Measurements from ENCODE around the gene PTPRE.

The PTPRE gene

GRCh38 chr10:127906548-127907377 is at the start of gene PTPRE:
PTPRE (plus strand) TSS chr10:127907103; CDS start chr10:128040882, 133,779 bp downstream.
- TF ChIP-seq, protein P1, sequence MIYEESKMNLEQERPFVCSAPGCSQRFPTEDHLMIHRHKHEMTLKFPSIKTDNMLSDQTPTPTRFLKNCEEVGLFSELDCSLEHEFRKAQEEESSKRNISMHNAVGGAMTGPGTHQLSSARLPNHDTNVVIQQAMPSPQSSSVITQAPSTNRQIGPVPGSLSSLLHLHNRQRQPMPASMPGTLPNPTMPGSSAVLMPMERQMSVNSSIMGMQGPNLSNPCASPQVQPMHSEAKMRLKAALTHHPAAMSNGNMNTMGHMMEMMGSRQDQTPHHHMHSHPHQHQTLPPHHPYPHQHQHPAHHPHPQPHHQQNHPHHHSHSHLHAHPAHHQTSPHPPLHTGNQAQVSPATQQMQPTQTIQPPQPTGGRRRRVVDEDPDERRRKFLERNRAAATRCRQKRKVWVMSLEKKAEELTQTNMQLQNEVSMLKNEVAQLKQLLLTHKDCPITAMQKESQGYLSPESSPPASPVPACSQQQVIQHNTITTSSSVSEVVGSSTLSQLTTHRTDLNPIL (CRISPR knock-in tag; IDR thresholded peaks at IDR 0.05; ENCODE audit: low read depth): no peak
- no peak for TF ChIP-seq PPARA (CRISPR knock-in tag; IDR thresholded peaks at IDR 0.05; ENCODE audit: borderline replicate concordance)
- TF ChIP-seq ESRRG (CRISPR knock-in tag; IDR thresholded peaks at IDR 0.05): no peak
- TF ChIP-seq TCF4 (CRISPR knock-in tag; IDR thresholded peaks at IDR 0.05; ENCODE audit: borderline replicate concordance): no peak
- TF ChIP-seq CSRNP3 (CRISPR knock-in tag; IDR thresholded peaks at IDR 0.05): no peak
- no peak for TF ChIP-seq POU6F1 (CRISPR knock-in tag; IDR thresholded peaks at IDR 0.05; ENCODE audit: borderline replicate concordance, low read depth)
- no peak for TF ChIP-seq RARB (CRISPR knock-in tag; IDR thresholded peaks at IDR 0.05)
- ATAC-seq: peak; percentile 93

DNA sequence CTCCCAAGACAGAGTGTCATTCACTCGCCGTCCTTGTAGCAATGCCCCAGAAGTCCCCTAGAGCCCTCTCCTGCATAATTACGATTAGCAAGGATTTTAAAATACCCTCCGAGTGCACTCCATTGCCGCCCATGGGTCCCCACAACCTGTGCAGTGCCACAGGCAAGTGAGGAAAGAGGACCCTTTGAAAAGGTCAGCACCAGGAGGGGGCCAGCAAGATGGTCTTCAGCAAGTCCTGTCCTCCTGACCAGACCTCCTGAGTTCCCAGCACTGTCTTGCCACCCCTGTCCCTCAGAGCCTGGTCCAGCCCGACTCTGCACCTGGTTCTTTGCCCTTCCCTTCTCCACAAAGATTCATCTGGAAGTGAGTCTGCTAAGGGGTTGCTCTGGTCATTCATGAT is 46.3 kb upstream of the PTPRE start:
- no peak for TF ChIP-seq ESRRG (CRISPR knock-in tag; IDR thresholded peaks at IDR 0.05)
- no peak for TF ChIP-seq ARNTL (CRISPR knock-in tag; IDR thresholded peaks at IDR 0.05; ENCODE audit: borderline replicate concordance, low read depth)
- ATAC-seq: no peak

DNA sequence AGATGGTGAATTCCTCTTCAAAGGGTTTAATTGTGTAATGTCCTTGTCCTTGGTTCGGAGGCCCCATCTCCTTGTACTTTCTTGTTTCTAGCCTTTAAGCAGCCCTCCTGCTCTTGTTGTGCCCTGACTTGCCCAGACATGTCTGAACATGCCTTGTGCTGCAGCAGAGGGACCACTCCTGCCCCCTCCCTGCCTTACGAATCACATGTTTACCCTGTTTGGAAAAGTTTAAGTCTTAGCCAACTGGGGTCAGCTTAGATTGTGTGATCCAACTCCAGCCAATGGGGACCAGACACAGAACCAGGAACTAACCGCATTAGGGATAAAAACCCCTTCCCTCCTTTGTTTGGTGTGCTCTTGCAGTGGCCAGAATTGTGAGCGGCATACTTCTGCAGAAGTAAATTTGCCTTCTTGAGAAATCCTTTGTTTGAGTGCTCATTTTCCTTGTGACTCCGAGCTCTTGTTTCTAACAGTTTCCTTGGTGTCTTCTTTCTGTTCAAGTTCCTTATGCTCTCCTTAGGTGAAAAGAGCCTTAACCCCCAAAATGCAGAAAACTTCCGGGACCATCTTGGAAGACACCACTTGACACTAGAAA is 43.6 kb upstream of the PTPRE start:
- no peak for TF ChIP-seq ZNF565 (CRISPR knock-in tag; conservative IDR thresholded peaks at IDR 0.05; ENCODE audit: low read depth)
- no peak for TF ChIP-seq CSRNP3 (CRISPR knock-in tag; IDR thresholded peaks at IDR 0.05)
- TF ChIP-seq, protein P1 (CRISPR knock-in tag; IDR thresholded peaks at IDR 0.05; ENCODE audit: low read depth): no peak
- no peak for TF ChIP-seq BACH2 (CRISPR knock-in tag; IDR thresholded peaks at IDR 0.05; ENCODE audit: borderline replicate concordance)
- TF ChIP-seq PPARA (CRISPR knock-in tag; IDR thresholded peaks at IDR 0.05; ENCODE audit: borderline replicate concordance): no peak
- no peak for TF ChIP-seq ZNF70 (CRISPR knock-in tag; IDR thresholded peaks at IDR 0.05)
- TF ChIP-seq ARNTL (CRISPR knock-in tag; IDR thresholded peaks at IDR 0.05; ENCODE audit: borderline replicate concordance, low read depth): no peak
- TF ChIP-seq ZNF8 (CRISPR knock-in tag; IDR thresholded peaks at IDR 0.05): no peak
- no peak for TF ChIP-seq RARB (CRISPR knock-in tag; IDR thresholded peaks at IDR 0.05)
- TF ChIP-seq TOX (CRISPR knock-in tag; IDR thresholded peaks at IDR 0.05; ENCODE audit: borderline replicate concordance): no peak
- TF ChIP-seq TCF4 (CRISPR knock-in tag; IDR thresholded peaks at IDR 0.05; ENCODE audit: borderline replicate concordance): no peak
- TF ChIP-seq ESRRG (CRISPR knock-in tag; IDR thresholded peaks at IDR 0.05): no peak
- TF ChIP-seq POU6F1 (CRISPR knock-in tag; IDR thresholded peaks at IDR 0.05; ENCODE audit: borderline replicate concordance, low read depth): no peak
- no peak for TF ChIP-seq CSDC2 (CRISPR knock-in tag; IDR thresholded peaks at IDR 0.05)
- no peak for TF ChIP-seq ZFP3 (CRISPR knock-in tag; IDR thresholded peaks at IDR 0.05)
- no peak for ATAC-seq

All from SK-N-SH treated with all-trans-retinoic acid at 6 μM for 48 hours (cell line).